ENCODE measurements around the gene KRT32.
"Not testable (repeated sequence)": the region's sequence is repeated elsewhere in the genome, so short reads cannot be mapped to it uniquely, and the experiment has no call there.

DNA sequence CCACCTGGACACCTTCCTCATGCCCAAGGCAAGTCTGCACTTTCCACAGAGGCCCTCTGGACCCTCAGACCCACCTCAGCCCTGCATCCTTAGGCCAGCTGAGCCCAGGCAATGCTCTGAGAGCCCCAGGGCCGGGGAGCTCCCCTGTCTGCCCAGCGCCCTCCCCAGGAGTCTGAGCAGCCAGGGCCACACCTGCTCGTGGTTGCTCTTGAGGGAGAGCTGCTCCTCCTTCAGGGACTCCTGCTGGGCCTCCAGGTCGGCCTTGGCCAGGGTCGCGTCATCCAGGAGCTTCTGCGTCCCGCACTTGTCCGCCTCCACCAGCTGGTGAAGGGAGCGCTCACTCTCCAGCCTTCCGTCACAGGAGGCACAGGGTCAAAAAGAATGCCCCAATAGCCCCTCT, 44.6 kb downstream of the KRT32 start:
- TF ChIP-seq, protein P1, sequence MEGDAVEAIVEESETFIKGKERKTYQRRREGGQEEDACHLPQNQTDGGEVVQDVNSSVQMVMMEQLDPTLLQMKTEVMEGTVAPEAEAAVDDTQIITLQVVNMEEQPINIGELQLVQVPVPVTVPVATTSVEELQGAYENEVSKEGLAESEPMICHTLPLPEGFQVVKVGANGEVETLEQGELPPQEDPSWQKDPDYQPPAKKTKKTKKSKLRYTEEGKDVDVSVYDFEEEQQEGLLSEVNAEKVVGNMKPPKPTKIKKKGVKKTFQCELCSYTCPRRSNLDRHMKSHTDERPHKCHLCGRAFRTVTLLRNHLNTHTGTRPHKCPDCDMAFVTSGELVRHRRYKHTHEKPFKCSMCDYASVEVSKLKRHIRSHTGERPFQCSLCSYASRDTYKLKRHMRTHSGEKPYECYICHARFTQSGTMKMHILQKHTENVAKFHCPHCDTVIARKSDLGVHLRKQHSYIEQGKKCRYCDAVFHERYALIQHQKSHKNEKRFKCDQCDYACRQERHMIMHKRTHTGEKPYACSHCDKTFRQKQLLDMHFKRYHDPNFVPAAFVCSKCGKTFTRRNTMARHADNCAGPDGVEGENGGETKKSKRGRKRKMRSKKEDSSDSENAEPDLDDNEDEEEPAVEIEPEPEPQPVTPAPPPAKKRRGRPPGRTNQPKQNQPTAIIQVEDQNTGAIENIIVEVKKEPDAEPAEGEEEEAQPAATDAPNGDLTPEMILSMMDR (IDR thresholded peaks at IDR 0.05), result not testable (repeated sequence)
- not testable (repeated sequence) for TF ChIP-seq POLR2A (IDR thresholded peaks at IDR 0.05)
